Nephron (organoid): ENCODE data around the gene RABGAP1.

Source experiments
- H3K27ac Mint-ChIP-seq, 3 experiments: 2 replicates each; pipeline ENCODE4 v1.8.0; 2020; ENCODE audit warnings: mixed read lengths in 3 of 3, mild to moderate bottlenecking in 2 of 3, moderate library complexity in 1 of 3
- H3K27me3 Mint-ChIP-seq: 2 replicates; pipeline ENCODE4 v1.8.0; 2021; ENCODE audit warnings: low read depth, mild to moderate bottlenecking, moderate library complexity, mixed read lengths
- H3K36me3 Mint-ChIP-seq: 2 replicates; pipeline ENCODE4 v1.8.0; 2020; ENCODE audit warnings: low read depth, mixed read lengths
- H3K4me1 Mint-ChIP-seq: 2 replicates; pipeline ENCODE4 v1.8.0; 2020; ENCODE audit warnings: mixed read lengths
- H3K4me3 Mint-ChIP-seq, 3 experiments: 2 replicates each; pipeline ENCODE4 v1.8.0; 2020; ENCODE audit warnings: mild to moderate bottlenecking in 3 of 3, mixed read lengths in 3 of 3, moderate library complexity in 2 of 3
- H3K9me3 Mint-ChIP-seq: 2 replicates; pipeline ENCODE4 v1.8.0; 2020; ENCODE audit warnings: mixed read lengths
- CTCF ChIP-seq, 3 experiments: fragments of 200-600 bp; sonication (generic); IDR thresholded peaks; one replicate each; pipeline ENCODE4 v1.5.0; 2021; ENCODE audit warnings: antibody characterized with exemption in 3 of 3; ENCODE audit not compliant: unreplicated experiment in 3 of 3

RABGAP1 gene

DNA sequence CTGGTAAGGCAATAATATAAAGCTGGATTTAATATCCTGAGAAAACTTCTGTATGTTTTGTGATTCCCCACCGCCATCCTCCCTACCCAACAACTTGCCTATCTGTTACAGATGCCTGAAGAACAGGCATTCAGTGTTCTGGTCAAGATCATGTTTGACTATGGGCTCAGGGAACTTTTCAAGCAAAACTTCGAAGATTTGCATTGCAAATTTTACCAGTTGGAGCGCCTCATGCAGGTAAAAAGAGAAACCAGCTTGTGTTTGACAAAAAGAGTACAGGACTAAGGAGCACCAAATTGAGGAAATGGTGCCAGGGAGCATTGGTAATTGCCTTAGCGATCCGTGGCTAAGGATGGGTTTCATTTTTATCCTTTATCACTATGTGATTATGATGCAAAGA, 132.6 kb downstream of the RABGAP1 start:
- Mint-ChIP-seq H3K9me3 (no peaks in the 10 kb centered on the region), H3K27me3 (no peaks in the 10 kb centered on the region), H3K36me3 (peaks cover 41% of the 10 kb centered on the region), H3K4me1 (peaks cover 34% of the 10 kb centered on the region), H3K4me3 (no peak overlapping the region), H3K27ac (peak overlapping the region; percentile 49 to 68 (median 63))
- no peak for TF ChIP-seq CTCF (IDR thresholded peaks at IDR 0.05; ENCODE audit: unreplicated experiment in 3 of 3)

DNA sequence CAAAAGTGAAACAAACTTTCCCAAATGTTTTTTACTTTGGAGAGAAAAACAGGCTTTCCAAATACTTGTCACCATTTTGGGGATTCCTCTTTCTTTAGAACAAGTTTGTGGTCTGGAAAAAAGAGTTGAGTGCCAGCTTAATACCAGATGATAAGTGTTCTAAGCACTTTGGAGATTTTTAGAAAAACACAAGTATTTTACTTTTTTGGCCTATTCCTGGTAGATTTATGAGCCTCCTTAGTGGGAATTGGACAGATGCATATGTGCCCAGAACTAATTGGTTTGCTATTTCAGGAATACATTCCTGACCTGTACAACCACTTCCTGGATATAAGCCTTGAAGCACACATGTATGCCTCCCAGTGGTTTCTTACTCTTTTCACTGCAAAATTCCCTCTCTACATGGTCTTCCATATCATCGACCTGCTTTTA, 133.2 kb downstream of the RABGAP1 start:
- peaks cover 28% of the 10 kb centered on the region for H3K4me1 Mint-ChIP-seq

GRCh38 chr9:123074628-123075027, 133.8 kb downstream of the RABGAP1 start:
- no peaks in the 10 kb centered on the region for H3K9me3 Mint-ChIP-seq
- H3K4me1 Mint-ChIP-seq: peaks cover 27% of the 10 kb centered on the region
- peak overlapping the region; percentile 43 to 68 (median 63) for H3K27ac Mint-ChIP-seq
- no peak overlapping the region for H3K4me3 Mint-ChIP-seq
- no peak for TF ChIP-seq CTCF (IDR thresholded peaks at IDR 0.05; ENCODE audit: unreplicated experiment in 3 of 3)
- H3K27me3 Mint-ChIP-seq: no peaks in the 10 kb centered on the region
- peaks cover 49% of the 10 kb centered on the region for H3K36me3 Mint-ChIP-seq

More for the DNA sequence above, 133.2 kb downstream of the RABGAP1 start:
- Mint-ChIP-seq H3K4me3 (no peak overlapping the region), H3K27ac (peak overlapping the region; percentile 43 to 68 (median 63)), H3K27me3 (no peaks in the 10 kb centered on the region), H3K36me3 (peaks cover 46% of the 10 kb centered on the region), H3K9me3 (no peaks in the 10 kb centered on the region)
- no peak for TF ChIP-seq CTCF (IDR thresholded peaks at IDR 0.05; ENCODE audit: unreplicated experiment in 3 of 3)

DNA sequence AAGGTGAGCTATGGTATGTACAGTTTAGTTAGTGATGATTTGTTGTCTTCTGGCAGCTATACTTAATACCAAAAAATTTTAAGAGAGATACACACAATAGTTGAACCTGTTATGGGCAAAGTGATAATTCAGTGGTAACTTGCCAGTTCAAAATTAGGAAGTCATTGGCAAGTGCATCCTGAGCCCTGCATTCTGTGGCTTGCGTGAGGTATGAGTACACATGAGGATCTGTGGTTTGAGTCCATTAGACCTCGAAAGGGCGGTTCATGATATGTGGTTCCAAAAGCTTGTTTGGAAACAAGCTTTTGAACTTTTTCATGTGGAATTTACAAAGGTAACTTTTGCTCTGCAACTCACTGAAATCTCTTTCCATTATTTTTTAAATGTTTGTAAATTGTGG, 139.6 kb downstream of the RABGAP1 start:
- H3K36me3 Mint-ChIP-seq: peaks cover 58% of the 10 kb centered on the region
- no peaks in the 10 kb centered on the region for H3K9me3 Mint-ChIP-seq
- peaks cover 5% of the 10 kb centered on the region for H3K4me1 Mint-ChIP-seq
- TF ChIP-seq CTCF (IDR thresholded peaks at IDR 0.05; ENCODE audit: unreplicated experiment in 3 of 3): no peak
- H3K27ac Mint-ChIP-seq: no peak overlapping the region
- no peak overlapping the region for H3K4me3 Mint-ChIP-seq
- no peaks in the 10 kb centered on the region for H3K27me3 Mint-ChIP-seq

DNA sequence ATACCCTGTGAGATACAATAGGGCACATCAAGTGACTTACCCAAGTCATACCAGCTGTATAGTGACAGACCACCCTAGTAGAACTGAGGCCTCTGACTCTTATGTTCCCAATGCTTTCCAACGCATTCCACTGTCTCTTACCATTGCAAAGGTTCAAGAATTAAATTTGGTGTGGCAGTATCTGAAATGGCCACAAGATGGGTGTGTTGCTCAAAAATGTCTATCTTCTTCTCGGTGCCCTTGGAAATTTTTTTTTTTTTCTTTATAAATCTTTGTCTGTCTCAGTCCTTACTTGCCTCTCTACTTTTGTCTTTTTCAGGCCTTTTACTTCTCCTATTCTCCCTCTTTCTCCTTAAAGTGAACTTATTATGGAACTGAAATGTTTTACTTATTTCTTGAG, 141.0 kb downstream of the RABGAP1 start:
- Mint-ChIP-seq H3K36me3 (peaks cover 65% of the 10 kb centered on the region), H3K27ac (no peak overlapping the region), H3K4me3 (no peak overlapping the region)

More for the DNA sequence above, 141.0 kb downstream of the RABGAP1 start:
- H3K9me3 Mint-ChIP-seq: no peaks in the 10 kb centered on the region
- H3K27me3 Mint-ChIP-seq: no peaks in the 10 kb centered on the region
- peak; percentile 67 to 75 (median 69) for TF ChIP-seq CTCF (IDR thresholded peaks at IDR 0.05; ENCODE audit: unreplicated experiment in 3 of 3)
- peaks cover 5% of the 10 kb centered on the region for H3K4me1 Mint-ChIP-seq
